Measurements from ENCODE around the gene NIT2.
"Not testable (repeated sequence)": the region's sequence is repeated elsewhere in the genome, so short reads cannot be mapped to it uniquely, and the experiment has no call there.

NIT2 gene

DNA sequence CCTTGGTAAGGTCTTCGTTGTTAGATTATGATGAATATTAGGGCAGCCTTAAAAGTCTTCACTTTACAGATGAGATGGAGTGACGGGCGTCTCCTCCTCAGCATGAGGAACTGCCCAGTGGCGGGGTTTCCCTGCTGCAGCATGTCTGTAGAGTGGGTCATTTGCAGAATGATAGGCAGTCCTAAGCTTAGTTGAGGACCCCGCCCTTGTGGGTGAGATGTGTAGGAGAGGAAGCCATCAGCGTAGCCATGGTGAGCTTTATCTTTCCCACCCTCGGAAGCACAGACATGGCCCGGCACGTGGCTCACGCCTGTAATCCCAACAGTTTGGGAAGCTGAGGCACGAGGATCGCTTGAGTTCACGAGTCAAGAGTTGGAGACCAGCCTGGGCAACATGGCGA lies 877 bp downstream of the NIT2 start:
- in situ Hi-C loops (cut with MboI; ENCODE audit: low sequenced_read_pairs): no loop called here

DNA sequence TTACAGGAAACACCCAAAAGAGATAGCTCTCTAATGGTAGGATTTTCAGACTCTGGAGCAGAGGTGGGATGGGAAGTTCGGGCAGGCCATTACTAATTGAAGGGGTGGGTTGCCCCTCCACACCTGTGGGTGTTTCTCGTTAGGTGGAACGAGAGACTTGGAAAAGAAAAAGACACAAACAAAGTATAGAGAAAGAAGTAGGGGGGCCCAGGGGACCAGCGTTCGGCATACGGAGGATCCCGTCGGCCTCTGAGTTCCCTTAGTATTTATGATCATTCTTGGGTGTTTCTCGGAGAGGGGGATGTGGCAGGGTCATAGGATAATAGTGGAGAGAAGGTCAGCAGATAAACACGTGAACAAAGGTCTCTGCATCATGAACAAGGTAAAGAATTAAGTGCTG lies 1.7 kb downstream of the NIT2 start:
- in situ Hi-C loops (cut with MboI; ENCODE audit: low sequenced_read_pairs): not testable (repeated sequence)

- in situ Hi-C loops (cut with MboI; ENCODE audit: low sequenced_read_pairs): no loop called here
These were observed 4.4 kb downstream of the NIT2 start for GRCh38 chr3:100338911-100339310.

DNA sequence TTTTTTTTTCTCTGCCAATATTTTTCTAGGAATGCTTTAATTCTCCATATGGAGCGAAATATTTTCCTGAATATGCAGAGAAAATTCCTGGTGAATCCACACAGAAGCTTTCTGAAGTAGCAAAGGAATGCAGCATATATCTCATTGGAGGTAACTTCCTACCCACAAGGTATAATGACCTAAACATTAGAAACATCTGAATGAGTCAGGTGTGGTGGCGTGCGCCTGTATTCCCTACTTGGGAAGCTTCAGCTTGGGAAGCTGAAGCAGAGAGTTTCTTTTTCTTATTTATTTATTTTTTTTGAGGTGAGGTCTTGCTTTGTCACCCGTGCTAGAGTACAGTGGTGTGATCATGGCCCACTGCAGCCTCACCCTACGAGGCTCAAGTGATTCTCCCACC lies 5.2 kb downstream of the NIT2 start:
- in situ Hi-C loops (cut with MboI; ENCODE audit: low sequenced_read_pairs): no loop called here

- in situ Hi-C loops (cut with MboI; ENCODE audit: low sequenced_read_pairs): no loop called here
These were observed 6.0 kb downstream of the NIT2 start for GRCh38 chr3:100340527-100340926.

- in situ Hi-C loops (cut with MboI; ENCODE audit: low sequenced_read_pairs): no loop called here
These were observed 14.2 kb downstream of the NIT2 start for GRCh38 chr3:100348727-100349126.

GRCh38 chr3:100351770-100352169 lies 17.2 kb downstream of the NIT2 start:
- in situ Hi-C loops (cut with MboI; ENCODE audit: low sequenced_read_pairs): not testable (repeated sequence)

GRCh38 chr3:100352296-100353231 lies 18.0 kb downstream of the NIT2 start:
- in situ Hi-C loops (cut with MboI; ENCODE audit: low sequenced_read_pairs): no loop called here

- in situ Hi-C loops (cut with MboI; ENCODE audit: low sequenced_read_pairs): no loop called here
These were observed 20.3 kb downstream of the NIT2 start for GRCh38 chr3:100354850-100355249.

- in situ Hi-C loops (cut with MboI; ENCODE audit: low sequenced_read_pairs): no loop called here
These were observed 23.9 kb downstream of the NIT2 start for GRCh38 chr3:100358413-100358812.

DNA sequence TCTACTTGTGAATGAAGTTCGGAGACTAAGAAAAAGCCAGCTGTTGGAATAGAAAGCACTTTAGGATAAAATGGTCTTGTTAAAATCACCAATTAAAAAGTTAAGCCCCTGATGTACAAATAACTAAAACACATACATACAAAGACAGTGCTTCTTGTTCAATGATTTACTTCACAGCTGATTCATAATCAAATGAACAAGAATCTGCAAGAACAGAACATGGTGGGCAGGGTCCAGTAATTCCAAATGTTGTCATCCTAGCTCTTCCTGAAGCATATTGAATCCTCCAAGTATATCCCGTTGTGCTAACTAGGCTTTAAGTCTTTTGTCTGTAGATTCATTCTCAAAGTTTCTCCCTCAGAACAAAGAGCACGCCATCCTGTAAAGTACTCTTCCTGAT lies 24.5 kb downstream of the NIT2 start:
- in situ Hi-C loops (cut with MboI; ENCODE audit: low sequenced_read_pairs): no loop called here

- in situ Hi-C loops (cut with MboI; ENCODE audit: low sequenced_read_pairs): no loop called here
These were observed 26.4 kb downstream of the NIT2 start for GRCh38 chr3:100360757-100361496.

DNA sequence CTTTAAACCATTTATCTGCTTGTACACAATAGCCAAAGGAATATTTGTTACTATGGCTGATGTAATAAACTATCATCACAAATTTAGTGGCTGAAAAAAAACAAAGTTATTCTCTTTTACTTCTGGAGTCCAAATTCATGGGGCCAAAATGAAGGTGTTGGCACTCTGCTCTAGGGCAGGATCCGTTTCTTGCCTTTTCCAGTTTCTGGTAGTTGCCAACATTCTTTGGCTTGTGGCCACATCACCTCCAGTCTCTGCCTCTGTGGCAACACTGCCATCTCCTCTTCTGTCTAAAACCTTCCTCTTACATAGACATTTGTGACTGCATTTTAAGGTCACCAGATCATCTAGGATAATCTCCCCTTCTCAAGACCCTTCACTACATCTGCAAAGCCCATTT lies 27.3 kb downstream of the NIT2 start:
- in situ Hi-C loops (cut with MboI; ENCODE audit: low sequenced_read_pairs): no loop called here

DNA sequence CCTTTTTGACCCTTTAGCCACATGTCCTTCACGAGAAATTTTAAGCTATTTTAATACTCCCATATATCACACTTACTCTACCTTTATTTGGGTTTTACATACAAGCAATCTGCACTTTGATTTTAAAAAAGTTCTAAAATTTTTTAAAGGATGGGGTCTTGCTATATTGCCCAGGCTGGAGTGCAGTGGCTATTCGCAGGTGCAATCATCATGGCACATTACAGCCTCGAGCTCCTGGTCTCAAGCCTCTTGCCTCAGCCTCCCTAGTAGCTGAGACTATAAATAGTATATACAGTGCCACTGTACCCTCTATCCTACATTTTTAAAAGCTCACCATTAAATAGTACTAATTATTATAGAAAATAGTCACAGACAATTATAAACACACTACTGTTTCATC lies 29.9 kb downstream of the NIT2 start:
- in situ Hi-C loops (cut with MboI; ENCODE audit: low sequenced_read_pairs): no loop called here

GRCh38 chr3:100366424-100366823 lies 31.9 kb downstream of the NIT2 start:
- in situ Hi-C loops (cut with MboI; ENCODE audit: low sequenced_read_pairs): no loop called here

DNA sequence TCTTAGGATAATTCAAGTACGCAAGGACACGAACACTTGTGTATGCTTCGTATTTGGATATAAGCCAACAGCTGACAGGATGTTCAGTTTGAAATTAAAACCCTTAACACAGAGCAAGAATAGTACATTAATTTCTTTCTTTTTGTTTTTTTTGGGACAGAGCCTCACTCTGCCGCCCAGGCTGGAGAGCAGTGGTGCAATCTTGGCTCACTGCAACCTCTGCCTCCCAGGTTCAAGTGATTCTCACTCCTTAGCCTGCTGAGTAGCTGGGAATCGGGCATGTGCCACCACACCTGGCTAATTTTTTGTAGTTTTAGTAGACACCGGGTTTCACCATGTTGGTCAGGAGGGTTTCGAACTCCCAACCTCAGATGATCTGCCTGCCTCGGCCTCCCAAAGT lies 33.9 kb downstream of the NIT2 start:
- in situ Hi-C loops (cut with MboI; ENCODE audit: low sequenced_read_pairs): no loop called here

DNA sequence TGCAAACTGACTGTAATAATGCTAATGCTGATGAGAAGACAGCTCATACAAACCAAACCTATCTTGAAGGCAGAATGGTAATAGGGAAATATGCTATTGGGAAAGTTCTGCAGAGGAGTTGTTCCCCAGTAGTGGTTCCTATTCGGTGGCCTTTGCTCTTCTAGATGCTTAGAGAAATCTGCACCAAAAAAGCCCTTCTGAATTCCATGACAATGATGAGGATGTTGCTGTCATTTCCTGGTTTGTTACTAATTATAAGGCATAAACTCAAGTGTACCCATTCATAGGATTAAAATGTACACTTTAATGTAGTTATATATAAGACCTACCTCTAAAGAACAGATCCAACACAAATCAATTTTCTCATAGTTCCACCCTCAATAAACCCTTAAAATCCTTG lies 36.2 kb downstream of the NIT2 start:
- in situ Hi-C loops (cut with MboI; ENCODE audit: low sequenced_read_pairs): no loop called here

GRCh38 chr3:100374521-100374920 lies 40.0 kb downstream of the NIT2 start:
- in situ Hi-C loops (cut with MboI; ENCODE audit: low sequenced_read_pairs): no loop called here

DNA sequence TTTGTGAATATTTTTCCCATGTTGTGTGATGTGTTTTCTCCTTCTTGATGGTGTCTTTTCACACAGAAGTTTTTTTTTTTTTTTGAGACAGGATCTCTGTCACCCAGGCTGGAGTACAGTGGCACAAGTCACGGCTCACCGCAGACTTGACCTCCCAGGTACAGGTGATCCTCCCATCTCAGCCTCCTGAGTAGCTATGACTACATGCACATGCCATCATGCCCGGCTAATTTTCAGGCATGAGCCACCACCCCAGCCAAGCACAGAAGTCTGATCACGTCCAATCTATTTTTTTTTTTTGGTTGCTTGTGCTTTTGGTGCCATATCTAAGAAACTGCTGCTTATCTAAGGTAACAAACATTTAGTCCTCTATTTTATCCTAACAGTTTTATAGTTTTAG lies 41.7 kb downstream of the NIT2 start:
- in situ Hi-C loops (cut with MboI; ENCODE audit: low sequenced_read_pairs): no loop called here

DNA sequence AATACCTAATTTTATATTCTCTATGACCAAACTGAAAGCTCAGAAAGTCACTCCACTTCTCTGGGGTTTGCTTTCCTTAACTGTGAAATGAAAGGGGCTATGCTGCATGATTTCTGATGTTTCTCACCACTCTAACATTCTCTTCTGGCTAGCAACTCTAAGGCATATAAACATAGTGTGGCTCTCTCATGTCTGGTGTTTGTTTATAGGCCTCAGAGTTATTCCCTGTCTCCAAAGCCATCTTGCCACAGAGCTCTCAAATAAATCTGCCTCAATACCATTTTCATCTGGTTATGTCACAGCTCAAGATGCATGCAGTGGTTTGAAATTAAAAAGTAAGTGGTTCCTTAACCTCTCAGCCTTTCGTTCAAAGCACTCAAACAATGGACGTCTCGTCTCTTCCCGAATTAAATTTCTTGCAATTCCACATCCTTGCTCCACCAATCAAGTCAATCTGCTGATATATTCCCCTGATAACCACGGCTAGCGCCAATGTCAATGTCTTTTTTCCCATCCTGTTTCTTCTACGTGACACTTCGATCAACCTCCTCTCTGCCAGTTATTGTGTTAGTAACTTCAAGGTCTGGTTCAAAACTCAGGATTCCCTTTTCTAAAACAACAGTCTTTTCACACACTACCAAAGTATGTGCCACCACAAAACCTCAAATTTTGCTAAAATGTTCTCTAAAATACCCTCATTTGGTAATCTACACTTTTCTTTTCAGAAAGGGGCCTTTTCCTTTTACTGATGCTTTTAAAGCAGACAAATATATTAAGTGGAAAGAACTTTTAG lies 50.4 kb downstream of the NIT2 start:
- in situ Hi-C loops (cut with MboI; ENCODE audit: low sequenced_read_pairs): no loop called here

GRCh38 chr3:100386437-100387074 lies 52.0 kb downstream of the NIT2 start:
- in situ Hi-C loops (cut with MboI; ENCODE audit: low sequenced_read_pairs): no loop called here

Measured in HL-60/S4 treated with retinoic acid at 250 ng/mL for 4 days and 3 days (cell line).